GM19025 (cell line): Measurements from ENCODE around the gene CFAP119.
"Not testable (repeated sequence)": the region's sequence is repeated elsewhere in the genome, so short reads cannot be mapped to it uniquely, and the experiment has no call there.

Experiments
- ATAC-seq: cut with Tn5 transposase; IDR thresholded peaks from one replicate; pipeline ENCODE4 v1.9.1; 2021; ENCODE audit warnings: mild to moderate bottlenecking, low read depth, moderate library complexity; ENCODE audit not compliant: unreplicated experiment

The CFAP119 gene

GRCh38 chr16:30761928-30762902, at the start of gene CFAP119, which contains the start of gene RNF40:
CFAP119 (minus strand) TSS chr16:30762062; CDS start chr16:30761748, 314 bp downstream.
RNF40 (plus strand) TSS chr16:30762322; CDS start chr16:30762546, 224 bp downstream.
- peak; percentile 90 for ATAC-seq

DNA sequence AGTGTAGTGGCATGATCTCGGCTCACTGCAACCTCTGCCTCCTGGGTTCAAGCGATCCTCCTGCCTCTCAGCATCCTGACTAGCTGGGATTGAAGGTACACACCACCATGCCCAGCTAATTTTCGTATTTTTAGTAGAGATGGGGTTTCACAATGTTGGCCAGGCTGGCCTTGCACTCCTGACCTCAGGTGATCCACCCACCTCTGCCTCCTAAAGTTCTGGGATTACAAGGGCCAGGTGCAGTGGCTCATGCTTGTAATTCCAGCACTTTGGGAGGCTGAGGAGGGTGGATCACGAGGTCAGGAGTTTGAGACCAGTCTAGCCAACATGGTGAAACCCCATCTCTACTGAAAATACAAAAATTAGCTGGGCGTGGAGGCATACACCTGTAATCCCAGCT, 47.8 kb upstream of the CFAP119 start:
- not testable (repeated sequence) for ATAC-seq

DNA sequence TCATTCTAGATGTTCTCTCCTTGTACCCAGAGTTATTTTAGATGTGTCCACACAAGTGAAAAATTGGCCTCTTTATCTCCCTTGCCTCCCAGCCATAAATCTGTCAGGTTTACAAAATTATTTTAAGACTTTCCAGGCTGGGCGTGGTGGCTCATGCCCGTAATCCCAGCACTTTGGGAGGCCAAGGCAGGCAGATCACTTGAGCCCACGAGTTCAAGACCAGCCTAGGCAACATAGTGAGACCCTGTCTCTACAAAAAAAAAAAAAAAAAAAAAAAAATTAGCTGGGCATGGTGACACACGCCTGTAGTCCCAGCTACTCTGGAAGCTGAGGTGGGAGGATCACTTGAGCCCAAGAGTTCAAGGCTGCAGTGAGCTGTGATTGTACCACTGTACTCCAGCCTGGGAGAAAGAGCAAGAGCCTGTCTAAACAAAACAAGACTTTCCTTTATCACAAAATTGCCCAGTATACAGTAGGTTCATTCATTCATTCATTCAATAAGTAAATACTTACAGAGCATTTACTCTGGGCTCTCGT, 47.1 kb upstream of the CFAP119 start:
- not testable (repeated sequence) for ATAC-seq

DNA sequence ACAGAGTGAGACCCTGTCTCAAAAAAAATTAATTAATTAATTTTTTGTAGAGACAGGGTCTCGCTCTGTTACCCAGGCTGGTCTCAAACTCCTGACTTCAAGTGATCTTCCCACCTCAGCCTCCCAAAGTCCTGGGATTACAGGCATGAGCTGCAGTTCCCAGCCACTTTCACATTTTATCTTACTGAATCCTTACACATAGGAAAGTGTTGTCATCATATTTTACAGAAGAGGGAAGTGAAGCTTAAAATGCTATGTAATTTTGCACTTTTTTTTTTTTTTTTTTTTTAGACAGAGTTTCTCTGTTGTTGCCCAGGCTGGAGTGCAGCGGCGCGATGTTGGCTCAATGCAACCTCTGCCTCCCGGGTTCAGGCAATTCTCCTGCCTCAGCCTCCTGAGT, 46.3 kb upstream of the CFAP119 start:
- ATAC-seq: no peak

DNA sequence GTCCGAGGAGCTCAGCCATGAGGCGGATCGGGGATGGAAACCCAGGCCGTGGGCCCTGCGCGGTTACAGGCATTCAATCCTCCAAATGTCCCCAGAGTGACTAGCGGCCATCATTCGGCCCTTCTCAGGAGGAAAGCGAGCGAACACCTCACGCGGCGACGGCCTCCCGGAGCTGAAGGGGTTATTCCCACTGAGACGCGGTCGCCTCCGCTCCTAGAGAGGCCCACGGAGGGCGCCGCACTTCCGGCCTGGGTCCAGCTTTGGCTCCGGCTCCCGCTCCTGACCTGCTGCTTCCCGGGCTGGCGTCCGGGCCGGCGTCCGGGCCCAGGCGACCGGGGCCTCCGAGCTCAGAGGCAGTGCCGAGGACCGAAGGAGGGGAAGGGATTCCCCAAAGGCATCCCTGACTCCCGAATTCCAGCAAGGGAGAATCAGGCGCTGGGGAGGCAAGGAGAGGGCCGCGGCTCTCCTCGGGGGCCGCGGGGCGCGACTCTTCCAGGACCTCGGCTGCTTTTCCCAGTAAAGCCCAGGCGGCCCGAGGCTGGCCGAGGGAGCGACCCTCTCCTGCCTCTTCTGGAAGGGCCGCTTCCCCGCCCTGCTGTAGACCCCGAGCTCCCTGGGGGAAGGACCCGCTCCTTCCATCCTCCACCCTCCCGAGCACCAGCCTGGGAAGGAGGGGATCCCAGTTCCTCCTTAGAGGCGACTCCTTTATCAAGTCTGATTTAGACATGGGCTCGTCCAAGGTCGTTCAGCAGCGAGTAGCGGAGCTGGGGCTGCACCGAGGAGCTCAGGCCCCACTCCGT, 43.7 kb upstream of the CFAP119 start:
- ATAC-seq: no peak

GRCh38 chr16:30805056-30805369, 43.2 kb upstream of the CFAP119 start:
- ATAC-seq: no peak

DNA sequence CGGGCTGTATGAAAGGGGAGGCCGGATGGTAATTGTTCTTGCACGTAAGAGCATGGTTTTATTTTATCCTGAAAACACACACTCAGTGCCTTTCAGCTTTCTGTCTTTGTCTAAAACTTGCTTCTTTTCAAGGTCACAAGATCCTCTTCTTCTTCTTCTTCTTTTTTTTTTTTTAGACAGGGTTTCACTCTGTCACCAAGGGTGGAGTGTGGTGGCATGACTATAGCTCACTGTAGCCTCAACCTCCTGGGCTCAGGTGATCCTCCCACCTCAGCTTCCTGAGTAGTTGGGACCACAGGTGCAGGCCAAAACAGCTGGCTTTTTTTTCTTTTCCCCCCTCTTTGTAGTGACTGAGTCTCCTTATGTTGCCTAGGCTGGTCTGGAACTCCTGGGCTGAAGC, 41.1 kb upstream of the CFAP119 start:
- no peak for ATAC-seq

DNA sequence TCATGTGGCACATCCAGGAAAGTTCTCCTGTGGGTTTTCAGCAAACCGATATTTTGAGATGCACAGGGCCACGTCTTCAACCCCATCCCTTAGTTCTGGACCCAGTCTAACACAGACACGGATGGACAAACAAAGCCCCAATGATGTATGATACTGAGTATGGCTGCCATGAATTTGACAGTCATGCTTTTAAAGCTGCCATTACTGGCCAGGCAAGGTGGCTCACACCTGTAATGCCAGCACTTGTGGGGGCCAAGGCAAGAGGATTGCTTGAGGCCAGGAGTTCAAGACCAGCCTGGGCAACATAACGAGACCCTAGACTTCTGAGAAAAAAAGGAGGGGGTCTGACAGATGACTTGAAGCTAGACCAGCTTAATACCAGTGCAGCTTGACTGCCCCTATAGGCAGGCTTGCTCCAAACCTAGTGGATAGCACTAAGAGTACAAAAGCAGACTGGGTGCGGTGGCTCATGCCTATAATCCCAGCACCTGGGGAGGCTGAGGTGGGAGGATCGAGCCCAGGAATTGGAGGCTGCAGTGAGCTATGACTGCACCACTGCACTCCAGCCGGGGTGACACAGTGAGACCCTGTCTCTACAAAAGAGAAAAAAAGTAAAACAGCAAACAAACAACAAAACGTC, 35.9 kb upstream of the CFAP119 start:
- ATAC-seq: no peak

GRCh38 chr16:30794634-30795033, 32.8 kb upstream of the CFAP119 start:
- no peak for ATAC-seq

- ATAC-seq: no peak
These were observed 31.7 kb upstream of the CFAP119 start for GRCh38 chr16:30793508-30794069.

DNA sequence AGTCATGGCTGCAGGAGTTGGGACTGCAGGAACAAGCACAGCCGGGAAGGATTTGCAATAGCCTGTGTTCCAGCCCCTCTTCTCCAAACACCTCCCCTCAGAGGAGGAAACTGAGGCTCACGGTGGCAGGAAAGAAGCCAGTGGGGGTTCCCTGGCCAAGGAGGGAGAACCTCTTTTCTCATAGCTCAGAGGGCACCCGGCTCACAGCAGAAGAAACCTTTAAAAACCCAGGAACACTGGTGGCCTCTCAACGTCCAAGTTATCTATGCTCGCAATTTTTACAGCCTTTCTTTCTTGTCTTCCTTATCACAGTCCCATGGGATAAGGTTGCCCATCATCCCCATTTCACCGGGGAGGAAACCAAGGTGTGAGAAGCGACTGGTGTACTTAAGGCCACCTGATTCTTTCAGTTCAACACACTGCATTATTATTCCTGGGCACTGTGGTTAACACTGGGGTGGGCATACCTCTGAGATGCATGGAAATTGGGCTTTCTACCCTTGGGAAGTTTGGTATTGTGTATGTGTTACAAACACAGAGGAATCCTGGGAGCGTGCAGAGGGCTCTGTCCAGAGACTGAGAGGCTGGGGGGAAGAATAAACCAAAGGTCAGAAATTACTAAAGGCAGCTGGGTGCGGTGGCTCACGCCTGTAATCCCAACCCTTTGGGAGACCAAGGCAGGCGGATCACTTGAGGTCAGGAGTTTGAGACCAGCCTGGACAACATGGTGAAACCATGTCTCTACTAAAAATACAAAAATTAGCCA, 25.9 kb upstream of the CFAP119 start:
- no peak for ATAC-seq

- ATAC-seq: no peak
These were observed 25.2 kb upstream of the CFAP119 start, which contains the start of gene ZNF629 for GRCh38 chr16:30786936-30787612. ZNF629 (minus strand) TSS chr16:30787205; CDS start chr16:30784482, 2,723 bp downstream.

DNA sequence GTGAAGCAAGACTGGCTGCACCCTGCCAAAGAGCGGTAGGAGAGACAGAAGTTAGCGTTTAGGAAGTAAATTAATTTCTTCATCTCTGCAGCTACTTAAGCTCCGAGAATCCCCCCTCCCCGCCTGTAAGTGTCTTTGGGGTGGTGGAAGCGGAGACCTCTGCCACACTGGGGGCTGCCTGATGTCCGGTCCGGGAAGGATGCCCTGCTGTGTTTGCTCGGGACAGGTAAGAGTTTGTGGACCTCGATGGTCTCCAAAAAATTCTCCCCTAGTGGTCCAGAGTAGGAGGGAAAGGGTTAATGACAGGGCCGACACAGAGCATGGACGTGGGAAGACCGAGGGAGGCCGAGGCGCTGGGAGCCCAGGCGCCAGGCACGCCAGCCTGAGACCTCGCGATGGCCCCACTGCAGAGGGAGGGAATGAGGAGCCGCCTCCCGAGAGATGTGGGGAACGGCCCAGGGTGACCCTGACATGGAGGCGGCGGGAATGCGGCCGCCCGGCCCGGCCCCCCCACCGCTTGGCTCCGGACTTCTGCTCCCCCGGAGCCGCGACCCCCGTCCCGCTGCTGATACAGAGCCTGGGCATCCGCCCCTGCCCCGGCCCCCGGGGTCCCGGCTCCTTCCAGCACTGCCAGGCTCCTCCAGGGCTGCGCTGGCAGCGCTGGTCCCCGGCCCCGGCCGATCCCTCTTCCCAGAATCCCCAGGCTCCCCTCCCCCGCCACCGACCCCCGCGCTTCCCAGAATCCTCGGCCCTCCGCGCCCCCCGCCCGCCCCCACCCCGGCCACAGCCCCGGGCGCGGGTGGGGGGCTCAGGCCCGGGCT, 24.5 kb upstream of the CFAP119 start:
- ATAC-seq: no peak

- ATAC-seq: no peak
These were observed 23.6 kb upstream of the CFAP119 start for GRCh38 chr16:30785126-30786106.

GRCh38 chr16:30784215-30784614, 22.4 kb upstream of the CFAP119 start:
- no peak for ATAC-seq

GRCh38 chr16:30783280-30784109, 21.6 kb upstream of the CFAP119 start:
- ATAC-seq: no peak
